ENCODE data around the gene FDPS. TPM values are rescaled to one million over a fixed set of nuclear protein-coding genes. Genes with fewer than 3 reads are reported as not detected.
A peak's percentile ranks its signal among the peaks of the same experiment; 100 is the strongest.

FDPS gene
- total RNA-seq, 1 experiment from 2014 or later = 449 TPM

DNA sequence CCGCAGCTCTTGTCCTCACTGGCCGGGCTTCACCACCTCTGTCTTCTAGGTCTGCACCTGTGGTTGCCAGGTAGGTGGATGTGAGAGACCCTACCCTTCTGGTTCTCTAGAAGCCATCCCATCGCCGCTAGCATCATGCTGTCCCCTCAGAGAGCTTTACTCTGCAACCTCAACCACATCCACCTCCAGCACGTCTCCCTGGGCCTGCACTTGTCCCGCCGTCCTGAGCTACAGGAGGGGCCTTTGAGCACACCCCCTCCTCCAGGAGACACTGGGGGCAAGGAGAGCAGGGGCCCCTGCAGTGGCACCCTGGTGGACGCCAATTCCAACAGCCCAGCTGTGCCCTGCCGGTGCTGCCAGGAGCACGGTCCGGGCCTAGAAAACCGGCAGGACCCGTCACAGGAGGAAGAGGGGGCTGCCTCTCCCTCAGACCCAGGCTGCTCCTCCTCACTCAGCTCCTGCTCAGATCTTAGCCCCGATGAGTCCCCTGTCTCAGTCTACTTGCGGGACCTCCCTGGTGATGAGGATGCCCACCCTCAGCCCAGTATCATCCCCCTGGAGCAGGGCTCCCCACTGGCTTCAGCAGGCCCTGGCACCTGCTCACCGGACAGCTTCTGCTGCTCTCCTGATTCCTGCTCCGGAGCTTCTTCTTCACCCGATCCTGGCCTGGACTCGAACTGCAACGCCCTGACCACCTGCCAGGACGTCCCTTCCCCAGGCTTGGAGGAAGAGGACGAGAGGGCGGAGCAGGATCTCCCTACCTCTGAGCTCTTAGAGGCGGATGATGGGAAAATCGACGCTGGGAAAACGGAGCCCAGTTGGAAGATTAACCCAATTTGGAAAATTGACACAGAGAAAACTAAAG, 13.2 kb downstream of the FDPS start:
- no peak for TF ChIP-seq EZH2 (IDR thresholded peaks at IDR 0.05; ENCODE audit: borderline replicate concordance, low read depth, low read length, poor library complexity, severe bottlenecking)
- TF ChIP-seq, protein P1, sequence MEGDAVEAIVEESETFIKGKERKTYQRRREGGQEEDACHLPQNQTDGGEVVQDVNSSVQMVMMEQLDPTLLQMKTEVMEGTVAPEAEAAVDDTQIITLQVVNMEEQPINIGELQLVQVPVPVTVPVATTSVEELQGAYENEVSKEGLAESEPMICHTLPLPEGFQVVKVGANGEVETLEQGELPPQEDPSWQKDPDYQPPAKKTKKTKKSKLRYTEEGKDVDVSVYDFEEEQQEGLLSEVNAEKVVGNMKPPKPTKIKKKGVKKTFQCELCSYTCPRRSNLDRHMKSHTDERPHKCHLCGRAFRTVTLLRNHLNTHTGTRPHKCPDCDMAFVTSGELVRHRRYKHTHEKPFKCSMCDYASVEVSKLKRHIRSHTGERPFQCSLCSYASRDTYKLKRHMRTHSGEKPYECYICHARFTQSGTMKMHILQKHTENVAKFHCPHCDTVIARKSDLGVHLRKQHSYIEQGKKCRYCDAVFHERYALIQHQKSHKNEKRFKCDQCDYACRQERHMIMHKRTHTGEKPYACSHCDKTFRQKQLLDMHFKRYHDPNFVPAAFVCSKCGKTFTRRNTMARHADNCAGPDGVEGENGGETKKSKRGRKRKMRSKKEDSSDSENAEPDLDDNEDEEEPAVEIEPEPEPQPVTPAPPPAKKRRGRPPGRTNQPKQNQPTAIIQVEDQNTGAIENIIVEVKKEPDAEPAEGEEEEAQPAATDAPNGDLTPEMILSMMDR (conservative IDR thresholded peaks at IDR 0.05; ENCODE audit: low read depth, low read length) = no peak
- Histone ChIP-seq H3K9me3 (ENCODE audit: low read depth, low read length, poor library complexity, severe bottlenecking) (no peaks in the 10 kb centered on the region), H3K27ac (ENCODE audit: low read depth, low read length, poor library complexity, severe bottlenecking) (no peak overlapping the region), H3K36me3 (ENCODE audit: insufficient read depth, low read length, poor library complexity, severe bottlenecking) (peaks cover 33% of the 10 kb centered on the region), H3K4me1 (ENCODE audit: insufficient read depth, low read length, poor library complexity, severe bottlenecking) (peaks cover 27% of the 10 kb centered on the region), H3K27me3 (replicated peaks; ENCODE audit: insufficient read depth, low read depth, low read length, poor library complexity) (no peaks in the 10 kb centered on the region), H3K4me3 (ENCODE audit: low read depth, low read length, poor library complexity, severe bottlenecking) (peak overlapping the region; percentile 68)
- CTCF ChIA-PET = interaction anchor here (0.5 to 2.7 kb wide), 6 partner anchors 47 to 771 kb away, joined by 4 to 28 read pairs (median 4); partner anchors contain the start of gene CLK2
- POLR2A ChIA-PET (ENCODE audit: low non-redundant PET) = no interaction called here
- intact Hi-C loops (cut with micrococcal nuclease; ENCODE audit: unreplicated experiment) = loop anchor here (2.0 to 10.0 kb wide), 5 partner anchors 45 to 273 kb away; partner anchors contain the start of genes ASH1L, HCN3, KRTCAP2 and MTX1
- BruUV-seq (replicated peaks) = no TSS peak
- DNase-seq (ENCODE audit: low spot score) = no peak

DNA sequence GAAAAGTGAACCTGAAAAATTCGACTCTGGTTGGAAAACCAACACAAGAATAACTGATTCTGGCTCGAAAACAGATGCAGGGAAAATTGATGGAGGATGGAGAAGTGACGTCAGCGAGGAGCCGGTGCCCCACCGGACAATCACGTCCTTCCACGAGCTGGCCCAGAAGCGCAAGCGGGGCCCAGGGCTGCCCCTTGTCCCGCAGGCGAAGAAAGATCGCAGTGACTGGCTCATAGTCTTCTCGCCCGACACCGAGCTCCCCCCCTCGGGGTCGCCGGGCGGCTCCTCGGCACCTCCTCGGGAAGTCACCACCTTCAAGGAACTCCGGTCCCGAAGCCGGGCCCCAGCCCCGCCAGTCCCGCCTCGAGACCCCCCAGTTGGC, 13.9 kb downstream of the FDPS start:
- POLR2A ChIA-PET (ENCODE audit: low non-redundant PET) = no interaction called here
- no TSS peak for BruUV-seq (replicated peaks)
- Histone ChIP-seq H3K9me3 (ENCODE audit: low read depth, low read length, poor library complexity, severe bottlenecking) (no peaks in the 10 kb centered on the region), H3K36me3 (ENCODE audit: insufficient read depth, low read length, poor library complexity, severe bottlenecking) (peaks cover 30% of the 10 kb centered on the region), H3K27ac (ENCODE audit: low read depth, low read length, poor library complexity, severe bottlenecking) (peak overlapping the region; percentile 78), H3K4me1 (ENCODE audit: insufficient read depth, low read length, poor library complexity, severe bottlenecking) (peaks cover 27% of the 10 kb centered on the region), H3K27me3 (replicated peaks; ENCODE audit: insufficient read depth, low read depth, low read length, poor library complexity) (no peaks in the 10 kb centered on the region), H3K4me3 (ENCODE audit: low read depth, low read length, poor library complexity, severe bottlenecking) (peak overlapping the region; percentile 68)
- DNase-seq (ENCODE audit: low spot score) = peak; percentile 22
- intact Hi-C loops (cut with micrococcal nuclease; ENCODE audit: unreplicated experiment) = loop anchor here (2.0 to 10.0 kb wide), 5 partner anchors 46 to 272 kb away; partner anchors contain the start of genes ASH1L, HCN3, KRTCAP2 and MTX1
- TF ChIP-seq EZH2 (IDR thresholded peaks at IDR 0.05; ENCODE audit: borderline replicate concordance, low read depth, low read length, poor library complexity, severe bottlenecking) = no peak
- TF ChIP-seq, protein P1 (conservative IDR thresholded peaks at IDR 0.05; ENCODE audit: low read depth, low read length) = no peak
- CTCF ChIA-PET = interaction anchor here (0.5 to 2.7 kb wide), 5 partner anchors 47 to 770 kb away, joined by 4 to 28 read pairs (median 4); partner anchors contain the start of gene CLK2

DNA sequence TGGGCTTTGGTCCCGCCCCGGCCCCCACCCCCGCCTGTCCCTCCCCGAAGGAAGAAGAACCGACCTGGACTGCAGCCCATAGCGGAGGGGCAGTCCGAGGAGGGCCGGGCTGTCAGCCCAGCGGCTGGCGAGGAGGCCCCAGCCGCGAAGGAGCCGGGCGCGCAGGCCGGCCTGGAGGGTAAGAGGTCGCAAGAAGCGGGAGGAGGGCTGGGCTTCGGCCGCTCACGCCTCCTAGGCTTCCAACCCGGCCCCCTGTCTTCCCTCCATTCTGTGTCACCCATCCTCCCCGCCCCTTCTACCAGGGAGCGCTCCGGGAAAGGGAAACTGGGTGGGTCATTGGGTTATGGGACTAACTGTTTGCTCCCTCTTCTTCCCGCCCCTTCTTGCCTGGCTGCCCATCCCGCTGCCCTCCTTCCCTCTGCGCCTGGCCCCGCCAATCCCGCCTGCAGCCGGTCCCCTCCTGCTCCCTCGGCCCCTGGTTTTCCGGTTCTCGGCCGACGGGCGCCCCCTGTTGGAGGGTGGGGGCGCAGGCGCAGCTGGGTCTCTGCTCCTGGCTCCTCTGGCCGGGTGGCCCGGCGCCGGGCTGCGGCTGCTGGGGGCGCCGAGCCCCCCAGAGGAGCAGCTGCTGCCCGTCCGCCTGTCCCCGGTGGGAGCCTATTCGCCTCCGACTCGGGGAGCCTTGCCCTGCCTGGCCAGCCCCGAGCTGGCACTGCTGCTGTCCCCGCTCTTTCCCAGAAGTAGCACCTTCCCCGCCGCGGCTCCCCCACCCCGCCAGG, 14.5 kb downstream of the FDPS start:
- no TSS peak for BruUV-seq (replicated peaks)
- Histone ChIP-seq H3K27me3 (replicated peaks; ENCODE audit: insufficient read depth, low read depth, low read length, poor library complexity) (no peaks in the 10 kb centered on the region), H3K9me3 (ENCODE audit: low read depth, low read length, poor library complexity, severe bottlenecking) (no peaks in the 10 kb centered on the region), H3K36me3 (ENCODE audit: insufficient read depth, low read length, poor library complexity, severe bottlenecking) (peaks cover 24% of the 10 kb centered on the region), H3K4me1 (ENCODE audit: insufficient read depth, low read length, poor library complexity, severe bottlenecking) (peaks cover 27% of the 10 kb centered on the region), H3K4me3 (ENCODE audit: low read depth, low read length, poor library complexity, severe bottlenecking) (peak overlapping the region; percentile 68), H3K27ac (ENCODE audit: low read depth, low read length, poor library complexity, severe bottlenecking) (peak overlapping the region; percentile 78)
- peak; percentile 89 for DNase-seq (ENCODE audit: low spot score)
- ChIA-PET POLR2A (ENCODE audit: low non-redundant PET) (no interaction called here), CTCF (interaction anchor here (0.5 to 2.7 kb wide), 10 partner anchors 15 to 1424 kb away, joined by 3 to 28 read pairs (median 4); partner anchors contain the start of genes CLK2, FDPS and SCAMP3)
- TF ChIP-seq, protein P1 (conservative IDR thresholded peaks at IDR 0.05; ENCODE audit: low read depth, low read length) = peak; percentile 91
- TF ChIP-seq EZH2 (IDR thresholded peaks at IDR 0.05; ENCODE audit: borderline replicate concordance, low read depth, low read length, poor library complexity, severe bottlenecking) = no peak
- intact Hi-C loops (cut with micrococcal nuclease; ENCODE audit: unreplicated experiment) = loop anchor here (2.0 to 10.0 kb wide), 5 partner anchors 46 to 272 kb away; partner anchors contain the start of genes ASH1L, HCN3, KRTCAP2 and MTX1
